ENCODE data around the gene ZFYVE28.
A peak's percentile ranks its signal among the peaks of the same experiment; 100 is the strongest.

ZFYVE28 gene

DNA sequence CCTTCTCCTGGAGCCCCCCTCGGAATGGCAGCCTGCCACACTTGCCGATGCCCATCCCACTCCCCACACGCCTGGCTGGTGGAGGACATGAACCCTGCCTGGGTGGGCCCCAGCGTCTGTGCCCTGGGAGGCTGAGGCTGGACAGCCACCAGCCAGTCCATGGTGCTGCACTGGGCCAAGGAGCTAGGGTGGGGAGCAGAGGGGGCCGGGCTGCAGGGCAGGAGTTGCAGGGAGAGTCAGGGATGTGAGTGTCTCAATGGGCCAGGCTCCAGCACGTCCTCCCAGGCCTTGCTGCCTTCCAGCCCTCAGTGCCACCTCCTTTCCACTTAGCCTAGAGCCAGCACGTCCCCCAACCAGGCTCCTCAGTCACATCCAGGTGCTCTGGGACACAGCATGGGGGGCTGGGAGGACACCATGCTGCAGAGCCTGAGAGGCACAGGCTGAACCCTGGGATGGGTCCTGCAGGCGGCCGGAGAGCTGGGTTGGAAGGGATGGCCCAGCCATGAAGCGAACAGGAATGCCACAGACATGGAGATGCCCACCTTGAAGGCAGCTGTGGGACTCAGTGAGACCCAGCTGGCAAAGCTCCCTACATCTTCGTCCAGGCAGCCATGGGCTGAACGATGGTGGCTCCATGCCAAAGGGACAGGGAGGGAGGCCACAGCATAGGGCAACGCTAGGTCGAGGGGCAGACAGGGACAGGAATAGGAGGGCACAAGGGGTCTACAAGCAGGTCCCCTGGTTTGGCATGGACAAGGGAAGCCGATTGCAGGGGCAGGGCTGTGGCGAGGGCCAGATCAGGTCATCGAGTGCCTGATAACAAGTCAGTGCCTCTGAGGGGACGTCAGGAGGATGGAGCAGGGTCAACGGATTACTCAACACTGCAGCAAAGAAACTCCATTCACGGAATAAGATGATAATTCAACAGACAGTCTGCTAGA, 126.5 kb downstream of the ZFYVE28 start:
- no peak for DNase-seq (ENCODE audit: low read depth in 2 of 2, low spot score in 1 of 2)

DNA sequence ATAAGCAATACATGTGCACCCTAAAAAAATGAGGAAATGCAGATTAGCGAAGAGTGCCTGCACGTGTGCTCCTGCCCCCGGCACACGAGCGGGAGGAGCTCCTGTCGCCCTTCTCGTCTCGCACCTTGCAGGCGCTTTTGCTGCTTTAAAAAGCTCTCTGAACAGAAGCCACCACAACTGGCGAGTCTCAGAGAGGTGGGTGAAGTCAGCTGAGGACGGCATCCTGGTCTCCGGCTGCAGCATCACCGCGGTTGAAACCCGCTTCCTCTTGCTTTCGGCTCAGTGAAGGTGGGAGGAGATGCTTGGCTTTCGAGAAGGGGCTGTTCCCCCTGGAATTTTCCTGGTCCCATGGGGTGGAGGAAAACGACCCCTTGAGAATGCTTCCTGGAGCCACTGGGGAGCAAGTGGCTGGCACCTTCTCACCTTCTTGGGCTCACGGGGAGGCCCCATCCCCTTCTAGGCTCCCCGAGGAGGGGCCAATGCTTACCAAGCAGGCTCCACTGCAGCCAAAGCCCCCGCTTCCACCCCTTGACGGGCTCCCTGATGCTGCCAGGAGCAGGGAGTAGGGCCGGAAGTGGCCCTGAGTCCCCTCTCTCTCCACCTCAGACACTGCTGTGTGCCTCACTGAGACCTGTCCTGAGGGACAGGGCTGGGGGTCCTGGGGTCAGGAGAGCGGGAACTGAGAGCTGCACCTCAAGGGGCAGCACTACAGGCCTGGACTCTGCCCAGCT, 127.3 kb downstream of the ZFYVE28 start:
- peak; percentile 41 to 52 for DNase-seq (ENCODE audit: low read depth in 2 of 2, low spot score in 1 of 2)

DNA sequence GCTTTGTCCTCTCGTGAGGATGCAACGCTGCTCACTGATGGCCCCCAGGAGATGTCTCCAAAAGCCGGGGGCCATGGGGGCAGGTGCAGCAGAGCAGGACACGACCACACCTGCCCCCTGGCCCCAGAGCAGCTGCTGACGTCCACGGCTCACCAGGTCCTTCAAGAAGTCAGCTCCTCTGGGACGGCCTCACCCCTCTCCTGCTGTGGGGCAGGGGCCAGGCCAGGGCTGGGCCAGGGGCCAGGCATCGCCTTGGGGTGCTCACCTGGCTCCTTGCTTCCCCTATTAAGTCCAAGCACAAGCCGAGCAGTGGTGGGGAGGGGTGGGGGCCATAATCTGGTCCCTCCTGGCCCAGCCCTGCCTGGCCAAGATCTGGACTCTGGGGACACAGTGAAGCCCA, 128.0 kb downstream of the ZFYVE28 start:
- no peak for DNase-seq (ENCODE audit: low read depth in 2 of 2, low spot score in 1 of 2)

DNA sequence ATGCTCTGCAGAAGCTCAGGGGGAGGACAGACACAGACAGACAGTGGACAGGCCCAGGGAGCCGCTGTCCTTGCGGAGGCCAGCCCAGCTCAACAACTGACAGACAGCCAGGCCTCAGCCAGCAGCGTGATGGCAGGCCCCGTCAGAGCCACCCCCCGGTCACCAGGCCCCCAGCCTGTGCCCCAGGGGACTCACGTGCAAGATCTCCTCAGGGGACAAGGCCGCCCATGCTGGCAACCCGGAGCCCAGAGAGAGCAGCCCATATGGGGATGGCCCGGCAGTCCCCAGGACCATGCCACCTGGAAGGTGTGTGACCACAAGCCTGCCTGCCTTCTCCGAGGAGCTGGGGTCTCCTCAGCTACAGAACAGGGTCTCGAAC, 128.5 kb downstream of the ZFYVE28 start:
- no peak for DNase-seq (ENCODE audit: low read depth in 2 of 2, low spot score in 1 of 2)

DNA sequence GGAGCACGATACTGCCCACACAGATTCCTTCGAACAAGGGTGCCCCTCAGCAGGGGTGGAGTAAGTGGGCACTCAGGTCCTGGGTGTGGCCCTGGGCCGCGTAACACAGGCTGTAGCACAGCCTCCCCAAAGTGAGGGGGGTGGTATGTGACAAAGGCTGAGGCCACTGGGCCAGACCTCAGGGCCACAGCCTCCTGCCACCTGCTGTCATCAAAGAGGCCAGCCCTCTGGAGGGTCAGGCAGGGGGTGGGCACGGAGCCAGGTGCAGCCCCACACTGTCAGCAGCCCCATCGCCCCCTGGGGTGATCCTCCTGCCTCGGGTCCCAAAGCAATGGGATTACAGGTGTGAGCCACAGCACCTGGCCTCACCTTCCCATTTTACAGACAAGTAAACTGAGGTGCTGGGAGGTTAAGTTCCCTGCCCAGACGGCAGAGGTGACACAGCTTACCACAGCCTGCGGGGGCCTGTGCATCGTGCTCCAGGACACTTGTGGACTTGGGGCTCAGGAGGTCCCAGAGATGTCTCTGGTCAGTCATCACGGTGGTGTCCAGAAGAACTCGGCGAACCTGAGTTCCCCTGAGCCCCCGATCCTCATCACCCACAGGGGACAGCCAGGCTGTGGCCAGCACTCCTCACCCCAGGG, 129.0 kb downstream of the ZFYVE28 start:
- DNase-seq (ENCODE audit: low read depth in 2 of 2, low spot score in 1 of 2), result no peak

DNA sequence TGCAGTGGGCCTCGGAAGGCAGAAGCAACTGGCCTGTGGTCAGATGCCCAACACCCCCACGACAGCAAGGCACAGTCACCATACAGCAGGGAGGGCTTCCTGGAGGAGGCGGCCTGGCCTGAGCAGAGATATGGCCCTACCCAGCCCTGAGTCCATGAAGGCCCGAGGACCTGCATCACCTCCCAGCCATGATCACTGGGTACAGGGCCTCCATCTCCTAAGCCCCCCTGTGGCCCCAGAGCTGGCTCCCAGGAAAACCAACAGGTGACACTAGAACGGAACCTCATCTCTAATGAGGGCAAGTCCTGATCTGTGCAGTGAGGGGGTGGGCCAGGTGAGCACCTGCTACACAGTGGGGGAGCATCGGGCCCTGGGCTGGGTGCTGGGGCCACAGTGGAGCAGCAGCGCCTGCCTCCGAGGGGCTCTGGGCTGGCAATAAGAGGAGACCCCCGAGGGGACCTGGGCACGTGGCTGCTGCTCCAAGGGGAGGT, 130.3 kb downstream of the ZFYVE28 start:
- no peak for DNase-seq (ENCODE audit: low read depth in 2 of 2, low spot score in 1 of 2)

DNA sequence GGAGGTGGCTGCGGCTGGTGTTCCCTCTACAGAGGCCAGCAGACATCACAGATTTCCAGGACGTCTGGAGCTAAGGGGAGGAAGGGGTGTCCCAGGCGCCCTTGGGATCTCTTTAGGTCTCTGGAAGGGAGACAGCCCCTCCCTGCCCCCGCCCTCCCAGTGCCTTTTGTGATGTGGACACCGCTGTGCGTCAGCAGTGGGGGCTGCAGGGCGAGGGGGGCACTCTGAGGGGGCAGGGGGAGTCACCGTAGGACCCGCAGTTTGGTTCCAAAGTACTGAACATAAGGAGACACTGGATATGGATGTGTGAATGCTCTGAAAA, 130.9 kb downstream of the ZFYVE28 start:
- DNase-seq (ENCODE audit: low read depth in 2 of 2, low spot score in 1 of 2), result no peak

DNA sequence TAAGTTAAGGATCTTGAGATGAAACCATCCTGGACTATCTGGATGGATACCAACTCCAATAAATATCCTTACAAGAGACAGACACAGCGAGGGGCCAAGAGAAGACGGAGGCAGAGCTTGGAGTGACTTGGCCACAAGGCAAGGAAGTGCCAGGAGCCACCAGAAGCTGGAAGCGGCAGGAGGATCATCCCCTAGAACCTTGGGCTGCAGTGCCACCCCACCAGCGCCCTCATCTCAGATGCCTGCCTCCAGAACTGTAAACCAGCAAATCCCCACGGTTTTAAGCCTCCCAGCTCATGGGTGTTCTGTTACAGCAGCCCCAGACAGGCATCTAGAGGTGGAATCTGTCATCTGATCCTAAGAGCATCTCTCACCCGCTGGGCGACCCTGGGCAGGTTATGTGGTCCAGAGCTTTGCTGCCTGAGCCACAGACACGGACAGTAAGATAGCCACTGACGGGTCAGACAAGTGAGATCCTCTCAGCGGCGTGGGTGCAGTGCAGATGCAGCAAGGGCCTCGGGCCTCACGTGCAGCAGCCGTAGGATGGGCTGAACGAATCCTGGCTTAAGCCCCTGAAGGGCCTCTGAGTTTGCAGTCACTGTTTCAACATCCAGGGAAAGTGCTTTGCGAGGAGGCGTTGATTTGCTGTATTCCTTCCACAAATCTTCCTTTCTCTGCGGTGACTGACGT, 131.4 kb downstream of the ZFYVE28 start:
- DNase-seq (ENCODE audit: low read depth in 2 of 2, low spot score in 1 of 2), result no peak

DNA sequence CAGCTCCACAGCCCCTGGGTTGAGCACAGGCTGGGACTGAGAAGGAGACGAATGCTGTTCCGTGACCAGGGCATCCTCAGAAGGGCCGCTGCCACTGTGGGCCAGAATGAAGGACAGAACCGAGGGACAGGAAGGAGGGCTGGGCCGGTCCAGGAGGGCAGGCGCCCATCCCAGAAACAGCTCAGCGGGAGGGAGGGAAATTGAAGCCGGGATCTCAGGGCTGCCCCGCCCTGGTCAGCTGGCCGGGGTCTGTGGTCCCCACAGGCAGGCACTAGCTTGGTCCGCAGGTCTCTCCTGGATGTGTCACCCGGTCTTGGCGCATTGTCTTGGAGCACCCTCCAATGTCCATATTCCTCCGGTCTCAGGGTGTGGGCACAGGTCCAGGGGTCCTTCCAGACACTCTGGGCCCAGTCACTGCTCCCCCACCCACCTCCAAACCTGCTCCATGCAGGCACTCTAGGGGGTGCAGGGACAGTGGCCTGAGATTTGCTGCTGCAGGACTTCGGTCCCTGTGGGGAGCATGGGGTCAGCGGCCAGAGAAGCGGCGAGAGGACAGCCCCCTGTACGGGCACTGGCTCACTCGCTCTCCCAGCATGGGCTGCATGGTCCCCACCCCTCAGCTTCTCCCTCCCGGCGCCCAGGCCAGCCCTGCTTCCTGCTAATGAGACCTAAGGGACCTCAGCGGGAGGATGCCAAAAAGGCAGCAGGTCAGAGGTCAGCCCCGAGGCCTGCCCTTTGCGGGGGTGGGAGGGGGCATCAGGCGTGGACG, 132.6 kb downstream of the ZFYVE28 start:
- DNase-seq (ENCODE audit: low read depth in 2 of 2, low spot score in 1 of 2), result no peak

DNA sequence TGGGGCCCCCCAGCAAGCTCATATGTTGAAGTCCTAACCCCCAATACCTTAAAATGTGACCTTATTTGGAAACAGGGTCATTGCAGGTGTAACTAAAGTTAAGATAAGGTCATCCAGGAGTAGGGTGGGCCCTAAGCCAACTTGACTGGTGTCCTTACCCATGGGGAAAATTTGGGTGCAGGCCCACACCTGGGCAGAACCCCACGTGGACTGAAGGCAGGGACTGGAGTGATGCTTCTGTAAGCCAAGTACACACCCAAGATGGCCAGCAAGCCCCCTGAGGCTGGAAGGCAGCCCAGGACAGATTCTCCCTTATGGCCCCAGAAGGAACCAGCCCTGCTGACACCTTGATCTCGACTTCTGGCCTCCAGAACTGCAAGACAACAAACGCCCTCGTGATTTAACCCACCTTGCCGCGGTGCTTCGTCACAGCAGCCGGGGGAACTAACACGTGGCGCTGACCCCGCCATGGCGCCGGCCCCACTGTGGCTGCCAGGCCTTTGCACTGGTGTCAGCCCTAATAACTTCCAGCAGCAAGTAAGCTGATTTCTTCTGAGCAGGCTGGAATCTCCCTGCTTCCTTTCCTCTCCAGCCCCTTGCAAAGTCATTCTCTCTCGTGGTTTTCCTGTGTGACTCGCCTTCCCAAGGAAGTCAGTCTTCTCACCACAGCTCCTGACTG, 133.4 kb downstream of the ZFYVE28 start:
- DNase-seq (ENCODE audit: low read depth in 2 of 2, low spot score in 1 of 2), result no peak

DNA sequence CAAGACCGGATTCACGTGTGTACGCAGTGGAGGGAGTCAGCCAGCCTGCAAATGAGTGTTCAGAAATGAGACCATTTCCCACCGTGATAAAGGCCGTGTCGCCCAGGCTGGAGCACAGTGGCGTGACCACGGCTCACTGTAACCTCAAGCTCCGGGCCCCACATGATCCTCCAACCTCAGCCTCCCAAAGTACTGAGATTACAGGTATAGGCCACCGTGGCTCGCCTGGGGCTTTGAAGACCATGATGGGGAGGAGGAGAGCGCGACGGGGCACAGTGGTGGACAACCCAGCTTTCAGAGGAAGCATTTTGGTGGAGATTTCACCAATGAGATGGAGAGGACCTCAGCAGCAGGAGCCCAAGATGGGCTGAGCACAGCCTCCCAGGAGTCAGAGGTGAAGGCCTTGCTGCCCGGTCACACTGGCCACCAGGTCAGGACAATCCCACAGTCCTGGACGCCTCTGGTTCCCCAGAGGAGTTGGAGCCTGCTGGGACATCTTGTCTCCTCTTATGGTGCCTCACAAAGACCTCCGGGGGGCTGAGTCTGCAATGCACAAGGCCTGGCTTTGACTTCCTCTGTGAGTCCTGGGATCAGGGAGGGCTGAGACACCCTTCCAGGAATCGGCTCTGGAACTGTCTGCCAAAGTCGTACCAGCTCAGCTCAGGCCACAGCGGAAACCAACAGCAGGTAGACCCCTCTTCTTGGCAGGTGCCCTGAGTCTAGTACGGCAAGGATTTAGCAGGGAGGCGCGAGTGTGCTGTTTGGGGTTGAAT, 134.1 kb downstream of the ZFYVE28 start:
- DNase-seq (ENCODE audit: low read depth in 2 of 2, low spot score in 1 of 2), result no peak

DNA sequence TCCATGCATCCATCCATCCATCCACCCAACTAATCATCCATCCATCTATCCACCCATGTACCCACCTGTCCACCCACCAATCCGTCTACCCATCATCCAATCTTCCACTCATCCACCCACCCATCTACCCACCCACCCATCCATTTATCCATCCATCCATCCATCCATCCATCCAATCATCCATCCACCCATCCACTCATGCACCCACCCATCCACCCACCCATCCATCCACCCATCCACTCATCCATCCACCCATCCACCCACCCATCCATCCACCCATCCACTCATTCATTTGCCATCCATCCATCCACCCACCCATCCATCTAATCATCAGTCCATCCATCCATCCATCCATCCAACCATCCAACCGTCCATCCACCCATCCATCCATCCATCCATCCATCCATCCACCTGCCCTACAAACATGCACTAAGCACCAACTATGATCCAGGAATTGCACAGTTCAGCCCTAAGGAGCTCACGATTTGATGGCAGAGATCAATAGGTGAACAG, 135.2 kb downstream of the ZFYVE28 start:
- no peak for DNase-seq (ENCODE audit: low read depth in 2 of 2, low spot score in 1 of 2)

DNA sequence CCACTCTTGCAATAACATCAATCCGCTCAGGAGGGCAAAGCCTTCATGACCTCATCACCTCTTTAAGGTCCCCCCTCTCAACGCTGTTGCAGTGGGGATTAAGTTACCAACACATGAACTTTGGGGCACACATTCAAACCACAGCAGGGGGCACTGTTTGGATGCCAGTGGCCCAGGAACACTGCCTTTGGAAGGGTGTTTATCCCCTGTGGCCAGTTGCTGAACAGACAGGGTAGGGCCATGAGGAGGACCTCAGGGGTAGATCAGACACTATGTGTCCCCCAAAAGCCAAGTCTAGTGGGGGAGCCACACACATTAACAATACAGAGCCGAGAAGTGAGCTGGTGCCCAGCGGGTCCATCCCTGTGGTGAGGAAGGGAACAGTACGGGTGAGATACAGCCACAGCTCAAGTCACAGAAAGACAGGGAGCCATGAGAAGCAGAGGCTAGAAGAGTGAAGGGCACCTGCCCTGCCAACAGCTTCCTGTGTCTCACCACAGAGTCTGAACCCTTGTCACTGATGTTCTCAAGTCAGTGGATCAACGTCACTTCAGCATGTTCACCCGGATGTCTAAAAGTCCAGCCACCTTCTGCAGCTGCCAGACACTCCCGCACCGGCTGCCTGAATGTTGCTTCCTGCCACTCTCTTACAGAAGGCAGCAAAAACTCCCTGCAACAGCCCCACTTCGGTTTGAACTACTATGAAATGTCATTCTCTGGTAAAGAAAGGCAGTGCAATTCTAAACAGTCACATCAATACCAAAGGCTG, 136.7 kb downstream of the ZFYVE28 start:
- peak; percentile 50 to 61 for DNase-seq (ENCODE audit: low read depth in 2 of 2, low spot score in 1 of 2)

DNA sequence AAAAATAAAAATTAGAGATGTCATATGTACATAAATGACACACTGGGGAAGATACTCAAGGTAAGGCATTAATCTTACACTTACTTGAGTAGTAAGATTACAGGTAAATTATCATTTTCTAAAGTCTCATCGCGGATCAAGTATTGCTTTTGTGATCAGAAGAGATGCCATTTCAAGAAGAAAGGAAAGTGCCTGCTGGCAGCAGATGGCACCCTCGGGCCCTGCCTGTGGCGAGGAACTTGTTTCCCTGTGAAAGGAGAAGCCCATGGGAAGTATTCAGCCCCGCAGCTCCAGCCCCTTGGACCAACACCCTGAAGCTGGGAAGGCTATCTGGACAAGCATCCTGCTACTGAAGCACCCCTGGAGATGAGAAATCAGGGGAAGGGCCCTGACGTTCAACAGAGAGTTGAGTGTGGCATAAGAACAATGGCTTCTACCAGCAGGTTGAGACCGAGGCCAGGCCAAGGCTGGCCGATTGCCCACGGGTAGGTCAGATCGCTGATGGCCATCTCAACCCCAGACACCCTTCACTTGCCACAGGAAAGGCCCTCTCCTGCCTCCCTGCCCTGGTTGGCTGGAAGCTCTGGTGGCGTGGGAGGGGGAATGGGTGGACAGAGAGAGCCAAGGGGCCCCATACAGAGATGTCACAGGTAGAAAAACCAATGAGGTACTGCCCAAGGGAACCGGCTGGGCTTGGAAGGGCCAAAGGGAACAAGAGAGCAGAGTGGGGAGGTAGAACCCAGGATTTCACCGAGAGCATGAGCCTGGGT, 137.7 kb downstream of the ZFYVE28 start:
- DNase-seq (ENCODE audit: low read depth in 2 of 2, low spot score in 1 of 2), result no peak

DNA sequence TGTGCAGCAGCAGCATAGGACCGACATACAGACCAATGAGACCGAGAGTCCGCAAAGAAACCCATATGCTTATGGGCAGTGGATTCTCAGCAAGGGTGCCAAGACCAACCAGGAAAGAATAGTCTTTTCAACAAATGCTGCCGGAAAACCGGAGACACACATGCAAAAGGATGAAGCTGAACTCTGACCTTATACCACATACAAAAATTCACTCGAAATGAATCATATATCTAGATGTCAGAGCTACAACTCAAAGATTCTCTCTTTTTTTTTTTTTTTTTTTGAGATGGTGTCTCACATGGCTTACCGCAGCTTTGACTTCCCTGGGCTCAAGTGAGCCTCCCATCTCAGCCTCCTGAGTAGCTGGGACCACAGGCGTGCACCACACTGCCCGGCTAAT, 140.5 kb downstream of the ZFYVE28 start:
- no peak for DNase-seq (ENCODE audit: low read depth in 2 of 2, low spot score in 1 of 2)

DNA sequence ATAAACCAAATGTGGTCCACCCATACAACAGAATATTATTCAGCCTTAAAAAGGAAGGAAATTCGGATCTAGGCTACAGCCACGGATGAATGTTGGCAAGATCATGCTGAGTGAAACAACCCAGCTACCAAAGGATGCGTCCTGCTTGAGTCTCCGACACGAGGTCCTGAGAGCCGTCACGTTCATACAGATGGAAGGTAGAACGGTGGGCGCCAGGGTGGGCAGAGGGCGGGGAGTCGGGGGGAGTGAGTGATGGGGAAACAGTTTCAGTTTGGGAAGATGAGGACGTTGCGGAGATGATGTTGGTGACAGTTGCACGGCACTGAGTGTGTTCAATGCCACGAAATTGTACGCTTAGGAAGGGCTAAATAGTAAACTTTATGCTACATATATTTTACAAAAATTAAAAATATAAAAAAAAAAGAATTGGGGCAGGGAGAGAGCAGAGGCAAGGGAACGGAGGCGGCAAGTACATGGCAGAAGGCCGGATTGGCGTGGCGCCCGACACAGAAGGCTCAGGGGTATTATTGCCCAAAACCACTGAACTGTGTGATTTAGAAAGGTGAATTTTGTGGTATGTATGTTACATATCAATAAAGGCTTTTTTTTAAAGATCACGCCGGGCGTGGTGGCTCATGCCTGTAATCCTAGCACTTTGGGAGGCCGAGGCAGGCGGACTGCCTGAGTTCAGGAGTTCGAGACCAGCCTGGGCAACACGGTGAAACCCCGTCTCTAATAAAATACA, 141.7 kb downstream of the ZFYVE28 start:
- DNase-seq (ENCODE audit: low read depth in 2 of 2, low spot score in 1 of 2), result no peak

Measured in stimulated activated CD8-positive, alpha-beta memory T cell treated with anti-CD3 and anti-CD28 coated beads, Interleukin-4, amount 100 ng/mL, for 1 hour (primary cell).